OCI-LY1 (cell line): ENCODE measurements around the gene CHCHD4.

Source experiments
- CTCF ChIP-seq: fragments of 200-600 bp; sonication (generic), shearing (Covaris generic); IDR thresholded peaks from 2 replicates; pipeline ENCODE4 v1.5.1; 2017; ENCODE audit warnings: mild to moderate bottlenecking, antibody characterized with exemption, low read length, moderate library complexity, mixed read lengths
- EZH2 ChIP-seq: fragments of 200-600 bp; sonication (generic), shearing (Covaris generic); IDR thresholded peaks from 2 replicates; pipeline ENCODE4 v1.8.0; 2017; ENCODE audit warnings: borderline replicate concordance, mixed run types, mild to moderate bottlenecking, antibody characterized with exemption, low read length, moderate library complexity, mixed read lengths

GRCh38 chr3:14156843-14157561 is 32.3 kb upstream of the CHCHD4 start:
- TF ChIP-seq CTCF (no peak), EZH2 (no peak)
